GM23338 (cell line): ENCODE measurements around the gene PRSS36. TPM values are rescaled to one million over a fixed set of nuclear protein-coding genes. Genes with fewer than 3 reads are reported as not detected.

ENCODE experiments used
- ATAC-seq: fragments of 200-7000 bp; cut with Tn5 transposase; 3 replicates; pipeline ENCODE4 v1.9.1; 2020
- DNase-seq: peaks from one replicate; pipeline ENCODE4 v3.0.0-alpha.2; 2015; ENCODE audit warnings: low spot score
- H2AFZ ChIP-seq: fragments of 200-600 bp; sonication (generic); 2 replicates; pipeline ENCODE4 v1.8.0; 2016; ENCODE audit warnings: antibody characterized with exemption, mild to moderate bottlenecking, moderate library complexity
- H3F3A ChIP-seq: fragments of 200-600 bp; sonication (generic); replicated peaks from 2 replicates; pipeline ENCODE4 v1.8.0; 2017; ENCODE audit warnings: antibody characterized with exemption, mixed run types, low read depth
- H3K27ac ChIP-seq: fragments of 200-600 bp; sonication (generic); 2 replicates; pipeline ENCODE4 v1.6.1; 2016; ENCODE audit warnings: low read depth
- H3K27me3 ChIP-seq: fragments of 200-600 bp; sonication (generic); 2 replicates; pipeline ENCODE4 v1.8.0; 2016; ENCODE audit warnings: mild to moderate bottlenecking, mixed run types, moderate library complexity; ENCODE audit not compliant: insufficient read depth
- H3K36me3 ChIP-seq: fragments of 200-600 bp; sonication (generic); 2 replicates; pipeline ENCODE4 v1.8.0; 2016; ENCODE audit warnings: mild to moderate bottlenecking; ENCODE audit not compliant: insufficient read depth
- H3K4me1 ChIP-seq: fragments of 200-600 bp; sonication (generic); 2 replicates; pipeline ENCODE4 v1.8.0; 2016; ENCODE audit warnings: mild to moderate bottlenecking, moderate library complexity; ENCODE audit not compliant: insufficient read depth
- H3K4me2 ChIP-seq: fragments of 200-600 bp; sonication (generic); 2 replicates; pipeline ENCODE4 v1.7.1; 2017; ENCODE audit warnings: mixed run types
- H3K4me3 ChIP-seq: fragments of 200-600 bp; sonication (generic); 2 replicates; pipeline ENCODE4 v1.6.1; 2016; ENCODE audit warnings: mixed run types
- H3K79me2 ChIP-seq: fragments of 200-600 bp; sonication (generic); replicated peaks from 2 replicates; pipeline ENCODE4 v1.8.0; 2017; ENCODE audit warnings: mild to moderate bottlenecking; ENCODE audit not compliant: insufficient read depth
- H3K9me2 ChIP-seq: fragments of 200-600 bp; sonication (generic); 2 replicates; pipeline ENCODE4 v1.8.0; 2017; ENCODE audit not compliant: insufficient read depth
- H4K20me1 ChIP-seq: fragments of 200-600 bp; sonication (generic); replicated peaks from 2 replicates; pipeline ENCODE4 v1.8.0; 2017; ENCODE audit warnings: mild to moderate bottlenecking; ENCODE audit not compliant: insufficient read depth
- H3K27ac Mint-ChIP-seq: 2 replicates; pipeline ENCODE4 v1.8.0; 2020; ENCODE audit warnings: inconsistent platforms, mild to moderate bottlenecking, moderate library complexity, mixed read lengths
- H3K27me3 Mint-ChIP-seq: 3 replicates; pipeline ENCODE4 v1.8.0; 2022; ENCODE audit warnings: low read depth, mild to moderate bottlenecking, moderate library complexity, mixed read lengths, inconsistent platforms; ENCODE audit not compliant: insufficient read depth, poor library complexity
- H3K36me3 Mint-ChIP-seq: 3 replicates; pipeline ENCODE4 v1.8.0; 2021; ENCODE audit warnings: low read depth, mild to moderate bottlenecking, inconsistent platforms, moderate library complexity, mixed read lengths
- H3K4me1 Mint-ChIP-seq: 3 replicates; pipeline ENCODE4 v1.8.0; 2020; ENCODE audit warnings: mild to moderate bottlenecking, inconsistent platforms, mixed read lengths
- H3K4me3 Mint-ChIP-seq: 3 replicates; pipeline ENCODE4 v1.8.0; 2021; ENCODE audit warnings: moderate library complexity, mild to moderate bottlenecking, inconsistent platforms, mixed read lengths
- H3K9me3 Mint-ChIP-seq: 3 replicates; pipeline ENCODE4 v1.8.0; 2020; ENCODE audit warnings: moderate library complexity, mild to moderate bottlenecking, inconsistent platforms, mixed read lengths
- ETS1 ChIP-seq: IDR thresholded peaks from 2 replicates; pipeline ENCODE4 v1.6.1; 2016; ENCODE audit warnings: antibody characterized with exemption
- EZH2phosphoT487 ChIP-seq: fragments of 200-600 bp; sonication (generic); IDR thresholded peaks from one replicate; pipeline ENCODE4 v1.8.1; 2018; ENCODE audit warnings: antibody characterized with exemption; ENCODE audit not compliant: unreplicated experiment
- POLR2AphosphoS5 ChIP-seq: IDR thresholded peaks from 2 replicates; pipeline ENCODE4 v1.6.1; 2016; ENCODE audit warnings: antibody characterized with exemption, low read depth
- REST ChIP-seq: IDR thresholded peaks from one replicate; pipeline ENCODE4 v1.6.1; 2018; ENCODE audit warnings: antibody characterized with exemption; ENCODE audit not compliant: unreplicated experiment
- STAT1 ChIP-seq: IDR thresholded peaks from one replicate; pipeline ENCODE4 v1.6.1; 2016; ENCODE audit warnings: antibody characterized with exemption; ENCODE audit not compliant: unreplicated experiment
- ZNF114 ChIP-seq: fragments of 250-450 bp; sonication (Bioruptor Pico); IDR thresholded peaks from 2 replicates; pipeline ENCODE4 v1.5.0; 2020; ENCODE audit warnings: mild to moderate bottlenecking, moderate library complexity
- ZNF331 ChIP-seq: fragments of 250-450 bp; sonication (Bioruptor Pico); IDR thresholded peaks from 2 replicates; pipeline ENCODE4 v1.5.0; 2020; ENCODE audit warnings: low read depth, mild to moderate bottlenecking, moderate library complexity
- ZNF462 ChIP-seq: fragments of 250-450 bp; sonication (Bioruptor Pico); IDR thresholded peaks from 2 replicates; pipeline ENCODE4 v1.5.0; 2020; ENCODE audit warnings: mild to moderate bottlenecking, moderate library complexity
- polyA plus RNA-seq: library from polyadenylated mRNA; unstranded; fragments of >200 nt; fragmentation: Nextera tagmentation; extraction: Ambion mirVana; gene quantifications from 2 replicates; pipeline ENCODE4 v1.2.1, GENCODE V29; 2016
- total RNA-seq: library from RNA; depleted of rRNA; stranded (reverse); fragments of >200 nt; shearing (Covaris generic); gene quantifications from 2 replicates; pipeline ENCODE4 v1.2.3, GENCODE V29; 2014
- TF ChIP-seq, protein P1 (sequence below), 2 experiments: fragments of 200-600 bp in 1 of 2; sonication (generic) in 1 of 2; conservative IDR thresholded peaks; 2 replicates each; pipeline versions ENCODE4 v1.5.1 to v1.6.1; 2016 to 2017; ENCODE audit warnings: antibody characterized with exemption in 2 of 2, low read depth in 2 of 2, mild to moderate bottlenecking in 2 of 2, moderate library complexity in 1 of 2

The PRSS36 gene
- total and polyA plus RNA-seq, 2 experiments from 2014 or later, result 0.91 to 1.4 TPM

DNA sequence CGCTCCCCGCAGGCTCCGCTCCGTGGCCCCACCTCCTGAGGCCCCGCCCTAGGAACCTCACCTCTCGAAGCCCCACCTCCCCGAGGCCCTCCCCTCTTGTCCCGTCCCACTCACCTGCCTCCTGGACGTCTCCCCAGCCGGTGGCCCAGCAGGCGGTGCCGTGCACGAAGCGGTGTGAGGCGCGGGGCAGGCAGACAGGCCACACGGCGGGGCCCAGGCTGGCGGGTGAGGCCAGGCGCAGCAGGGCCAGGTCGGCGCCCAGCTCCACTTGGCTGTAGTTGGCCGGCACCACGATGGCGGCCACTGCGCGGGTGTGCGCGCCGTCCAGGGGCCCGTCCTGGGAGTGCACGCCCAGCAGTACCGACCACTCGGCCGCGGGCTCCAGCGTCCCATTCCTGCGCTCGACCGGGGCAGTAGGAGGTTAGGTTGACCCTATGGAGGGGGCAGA, 1.6 kb downstream of the PRSS36 start:
- ATAC-seq, result peak; percentile 82
- H3K9me3 Mint-ChIP-seq, result no peaks in the 10 kb centered on the region; the same call in 2 of the 3 replicates
- Histone ChIP-seq H4K20me1 (no peaks in the 10 kb centered on the region), H3K4me3 (peak overlapping the region; percentile 70), H3K79me2 (no peaks in the 10 kb centered on the region), H3K9me2 (no peaks in the 10 kb centered on the region), H3K27me3 (peaks cover 38% of the 10 kb centered on the region), H2AFZ (peak overlapping the region; percentile 99), H3K27ac (no peak overlapping the region), H3K36me3 (no peaks in the 10 kb centered on the region; the same call in 1 of the 2 replicates), H3K4me1 (peaks cover 14% of the 10 kb centered on the region), H3F3A (0 out of 2 replicates have a peak, but pooled peaks cover 11% of the 10 kb centered on the region), H3K4me2 (peak overlapping the region; percentile 86)
- no peaks in the 10 kb centered on the region; the same call in 2 of the 3 replicates for H3K36me3 Mint-ChIP-seq
- peaks cover 20% of the 10 kb centered on the region for H3K4me1 Mint-ChIP-seq
- TF ChIP-seq POLR2AphosphoS5 (peak; percentile 81), EZH2phosphoT487 (no peak), STAT1 (no peak), ZNF331 (no peak)
- no peak overlapping the region for H3K27ac Mint-ChIP-seq
- peaks cover 33% of the 10 kb centered on the region for H3K27me3 Mint-ChIP-seq
- H3K4me3 Mint-ChIP-seq, result peak overlapping the region; percentile 68
- DNase-seq, result peak; percentile 78

- H3F3A ChIP-seq, result 0 out of 2 replicates have a peak, but pooled peaks cover 11% of the 10 kb centered on the region
- no peaks in the 10 kb centered on the region; the same call in 1 of the 2 replicates for H3K36me3 ChIP-seq
- peak overlapping the region; percentile 86 for H3K4me2 ChIP-seq
- H2AFZ ChIP-seq, result peak overlapping the region; percentile 99
- no peaks in the 10 kb centered on the region for H4K20me1 ChIP-seq
- H3K9me2 ChIP-seq, result no peaks in the 10 kb centered on the region
- H3K9me3 Mint-ChIP-seq, result no peaks in the 10 kb centered on the region; the same call in 2 of the 3 replicates
- H3K27ac Mint-ChIP-seq, result no peak overlapping the region
- ATAC-seq (no peak), DNase-seq (no peak)
- no peak overlapping the region for H3K27ac ChIP-seq
- no peaks in the 10 kb centered on the region for H3K79me2 ChIP-seq
- H3K4me1 Mint-ChIP-seq, result peaks cover 20% of the 10 kb centered on the region
- no peaks in the 10 kb centered on the region; the same call in 2 of the 3 replicates for H3K36me3 Mint-ChIP-seq
- H3K4me3 ChIP-seq, result peak overlapping the region; percentile 70
- H3K27me3 Mint-ChIP-seq, result peaks cover 34% of the 10 kb centered on the region
- peaks cover 45% of the 10 kb centered on the region for H3K27me3 ChIP-seq
- peaks cover 14% of the 10 kb centered on the region for H3K4me1 ChIP-seq
- H3K4me3 Mint-ChIP-seq, result peak overlapping the region; percentile 68; the same call in 2 of the 3 replicates
- no peak for TF ChIP-seq POLR2AphosphoS5
- TF ChIP-seq REST, result no peak
- no peak for TF ChIP-seq ZNF114
- no peak for TF ChIP-seq ZNF462 (CRISPR knock-in tag)
- no peak for TF ChIP-seq ETS1
- TF ChIP-seq EZH2phosphoT487, result no peak
- TF ChIP-seq, protein P1, sequence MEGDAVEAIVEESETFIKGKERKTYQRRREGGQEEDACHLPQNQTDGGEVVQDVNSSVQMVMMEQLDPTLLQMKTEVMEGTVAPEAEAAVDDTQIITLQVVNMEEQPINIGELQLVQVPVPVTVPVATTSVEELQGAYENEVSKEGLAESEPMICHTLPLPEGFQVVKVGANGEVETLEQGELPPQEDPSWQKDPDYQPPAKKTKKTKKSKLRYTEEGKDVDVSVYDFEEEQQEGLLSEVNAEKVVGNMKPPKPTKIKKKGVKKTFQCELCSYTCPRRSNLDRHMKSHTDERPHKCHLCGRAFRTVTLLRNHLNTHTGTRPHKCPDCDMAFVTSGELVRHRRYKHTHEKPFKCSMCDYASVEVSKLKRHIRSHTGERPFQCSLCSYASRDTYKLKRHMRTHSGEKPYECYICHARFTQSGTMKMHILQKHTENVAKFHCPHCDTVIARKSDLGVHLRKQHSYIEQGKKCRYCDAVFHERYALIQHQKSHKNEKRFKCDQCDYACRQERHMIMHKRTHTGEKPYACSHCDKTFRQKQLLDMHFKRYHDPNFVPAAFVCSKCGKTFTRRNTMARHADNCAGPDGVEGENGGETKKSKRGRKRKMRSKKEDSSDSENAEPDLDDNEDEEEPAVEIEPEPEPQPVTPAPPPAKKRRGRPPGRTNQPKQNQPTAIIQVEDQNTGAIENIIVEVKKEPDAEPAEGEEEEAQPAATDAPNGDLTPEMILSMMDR (conservative IDR thresholded peaks at IDR 0.05; ENCODE audit: low read depth in 2 of 2), result no peak
Observed at GRCh38 chr16:31147574-31147973, 2.3 kb downstream of the PRSS36 start.
